ENCODE measurements around the gene PRDX1. TPM values are rescaled to one million over a fixed set of nuclear protein-coding genes. Genes with fewer than 3 reads are reported as not detected.

Gene PRDX1
- total and polyA plus RNA-seq, 2 of the 4 experiments (the other 2 are of a cell fraction), result 612 to 883 TPM

GRCh38 chr1:45567911-45568310, 46.2 kb upstream of the PRDX1 start:
- no peak overlapping the region for H3K14ac ChIP-seq (replicated peaks; ENCODE audit: low read depth, low read length)
- no peak for TF ChIP-seq BHLHE40 (IDR thresholded peaks at IDR 0.05; ENCODE audit: low read depth, low read length)
- TF ChIP-seq CEBPB (IDR thresholded peaks at IDR 0.05; ENCODE audit: low read depth, low read length), result no peak
- TF ChIP-seq SMC3 (IDR thresholded peaks at IDR 0.05; ENCODE audit: low read depth, low read length), result no peak
- TF ChIP-seq CHD1 (IDR thresholded peaks at IDR 0.05; ENCODE audit: low read depth, low read length), result no peak
- TF ChIP-seq FOS (IDR thresholded peaks at IDR 0.05; ENCODE audit: low read depth, low read length), result no peak
- no peak for TF ChIP-seq RFX5 (IDR thresholded peaks at IDR 0.05; ENCODE audit: low read depth, low read length)
- TF ChIP-seq, protein P1, sequence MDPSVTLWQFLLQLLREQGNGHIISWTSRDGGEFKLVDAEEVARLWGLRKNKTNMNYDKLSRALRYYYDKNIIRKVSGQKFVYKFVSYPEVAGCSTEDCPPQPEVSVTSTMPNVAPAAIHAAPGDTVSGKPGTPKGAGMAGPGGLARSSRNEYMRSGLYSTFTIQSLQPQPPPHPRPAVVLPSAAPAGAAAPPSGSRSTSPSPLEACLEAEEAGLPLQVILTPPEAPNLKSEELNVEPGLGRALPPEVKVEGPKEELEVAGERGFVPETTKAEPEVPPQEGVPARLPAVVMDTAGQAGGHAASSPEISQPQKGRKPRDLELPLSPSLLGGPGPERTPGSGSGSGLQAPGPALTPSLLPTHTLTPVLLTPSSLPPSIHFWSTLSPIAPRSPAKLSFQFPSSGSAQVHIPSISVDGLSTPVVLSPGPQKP (IDR thresholded peaks at IDR 0.05; ENCODE audit: borderline replicate concordance, low read depth, low read length), result no peak
- TF ChIP-seq MAFK (IDR thresholded peaks at IDR 0.05; ENCODE audit: low read depth, low read length), result no peak
- TF ChIP-seq RCOR1 (IDR thresholded peaks at IDR 0.05; ENCODE audit: insufficient replicate concordance, low read length), result no peak
- no peak for TF ChIP-seq MXI1 (IDR thresholded peaks at IDR 0.05; ENCODE audit: borderline replicate concordance, low read depth, low read length)
- no peak for TF ChIP-seq POLR2A (IDR thresholded peaks at IDR 0.05; ENCODE audit: low read depth, low read length)
- TF ChIP-seq USF2 (IDR thresholded peaks at IDR 0.05; ENCODE audit: low read depth, low read length), result no peak
- no peak for TF ChIP-seq RAD21 (IDR thresholded peaks at IDR 0.05; ENCODE audit: low read length)
- TF ChIP-seq MAZ (IDR thresholded peaks at IDR 0.05; ENCODE audit: borderline replicate concordance, low read depth, low read length), result no peak
- no peak overlapping the region for H3K9ac ChIP-seq (ENCODE audit: low read depth, low read length)
- intact Hi-C loops (cut with micrococcal nuclease), result no loop called here
- H3K18ac ChIP-seq (ENCODE audit: low read depth, low read length), result no peak overlapping the region
- H3K36me3 ChIP-seq (ENCODE audit: control insufficient read depth, insufficient read depth, low read length), result peaks cover 35% of the 10 kb centered on the region
- no peak overlapping the region for H3K27ac ChIP-seq (ENCODE audit: insufficient read depth, low read length)
- no peak overlapping the region for H2BK15ac ChIP-seq (ENCODE audit: low read depth, low read length)
- H3K9me3 ChIP-seq (ENCODE audit: control insufficient read depth, insufficient read depth, low read length), result no peaks in the 10 kb centered on the region
- no peak overlapping the region for H2AK9ac ChIP-seq (replicated peaks; ENCODE audit: low read depth, low read length, poor library complexity)
- no peak overlapping the region for H4K5ac ChIP-seq (ENCODE audit: low read depth, low read length)
- H4K8ac ChIP-seq (ENCODE audit: low read depth in 2 of 2, low read length in 2 of 2), result no peak overlapping the region
- no peak for ATAC-seq (ENCODE audit: low read depth)
- no peaks in the 10 kb centered on the region for H3K9me1 ChIP-seq (ENCODE audit: insufficient read depth, low read length)
- H4K20me1 ChIP-seq (ENCODE audit: insufficient read depth, low read length), result no peaks in the 10 kb centered on the region; the same call in 1 of the 2 replicates
- ChIA-PET POLR2A (ENCODE audit: unreplicated experiment) (no interaction called here), CTCF (no interaction called here)
- in situ Hi-C loops (cut with MboI; ENCODE audit: low sequenced_read_pairs), result loop anchor here (5.0 kb wide), 2 partner anchors 51 to 556 kb away; partner anchors contain the start of genes HECTD3 and UROD
- no peak overlapping the region for H3K56ac ChIP-seq (ENCODE audit: extremely low read depth, insufficient read depth, low read length)
- H2BK5ac ChIP-seq (ENCODE audit: low read depth, low read length, poor library complexity, severe bottlenecking), result no peak overlapping the region
- no peak for DNase-seq
- H3K23ac ChIP-seq (ENCODE audit: low read depth, low read length), result no peak overlapping the region; the same call in 1 of the 2 replicates
- H2AK5ac ChIP-seq (ENCODE audit: low read depth, low read length), result no peak overlapping the region
- H3K27me3 ChIP-seq (ENCODE audit: control insufficient read depth, insufficient read depth, low read length), result no peaks in the 10 kb centered on the region
- no peak overlapping the region for H2BK20ac ChIP-seq (ENCODE audit: low read depth, low read length)
- H3K4me1 ChIP-seq (ENCODE audit: control insufficient read depth, insufficient read depth, low read length), result no peaks in the 10 kb centered on the region
- peaks cover 0 to 12% of the 10 kb centered on the region in 2 experiments; a peak in 1 of 4 replicates for H3K79me1 ChIP-seq (ENCODE audit: low read depth in 1 of 2, low read length in 2 of 2)
- H2AFZ ChIP-seq (replicated peaks; ENCODE audit: low read length, poor library complexity), result no peak overlapping the region
- dilution Hi-C loops (cut with HindIII; ENCODE audit: low sequenced_read_pairs, unreplicated experiment), result no loop called here
- no peak overlapping the region for H3K4me3 ChIP-seq (ENCODE audit: insufficient read depth, low read depth, low read length)
- 100% methylated on average over 3 of the region's 7 CpGs; no CpG with 5 or more reads in 1 of the 2 experiments for WGBS, 2 experiments (ENCODE audit: extremely low coverage in 2 of 2, insufficient read length in 1 of 2)
- H3K4ac ChIP-seq (ENCODE audit: low read depth, low read length), result no peak overlapping the region
- H4K91ac ChIP-seq (ENCODE audit: insufficient read depth, low read depth, low read length), result no peak overlapping the region
- no peak overlapping the region for H2BK120ac ChIP-seq (ENCODE audit: low read depth, low read length)
- no peak overlapping the region for H3K4me2 ChIP-seq (ENCODE audit: low read depth, low read length)
- no TSS peak for BruUV-seq (replicated peaks)

All from IMR-90 (cell line).